ENCODE data around the gene ICAM2.

The ICAM2 gene

GRCh38 chr17:63954402-63955063 lies 65.9 kb downstream of the ICAM2 start:
- Histone ChIP-seq H4K20me1 (ENCODE audit: insufficient read depth) (no peaks in the 10 kb centered on the region), H3K4me1 (ENCODE audit: low read depth, poor library complexity, severe bottlenecking) (no peaks in the 10 kb centered on the region), H3K36me3 (ENCODE audit: insufficient read depth) (no peaks in the 10 kb centered on the region), H3K4me2 (no peak overlapping the region), H3K79me2 (ENCODE audit: insufficient read depth, low read depth) (no peaks in the 10 kb centered on the region), H3K9ac (no peak overlapping the region), H3K4me3 (IDR thresholded peaks at IDR 0.05; ENCODE audit: insufficient read depth, low read depth, low read length) (no peak overlapping the region), H2AFZ (ENCODE audit: low read depth) (no peak overlapping the region), H3K27ac (no peak overlapping the region), H3K27me3 (ENCODE audit: insufficient read depth, low read depth) (peaks cover 6% of the 10 kb centered on the region; the same call in 1 of the 2 replicates)
- TF ChIP-seq CTCF (conservative IDR thresholded peaks at IDR 0.05; ENCODE audit: low read depth, low read length): no peak
